SK-N-MC (cell line): ENCODE results near the gene TLE4.

Experiments
- EZH2 ChIP-seq: fragments of 200-600 bp; sonication (generic); IDR thresholded peaks from one replicate; pipeline ENCODE4 v1.6.1; 2017; ENCODE audit warnings: antibody characterized with exemption
- FOXP2 ChIP-seq: optimal IDR thresholded peaks from 2 replicates; pipeline ENCODE3; 2011; ENCODE audit warnings: mild to moderate bottlenecking, moderate library complexity; ENCODE audit not compliant: insufficient read depth; ENCODE audit errors: extremely low read length, control extremely low read depth
- POLR2AphosphoS5 ChIP-seq: IDR thresholded peaks from 2 replicates; pipeline ENCODE4 v1.6.1; 2012; ENCODE audit warnings: mild to moderate bottlenecking, low read depth, low read length, borderline replicate concordance

GRCh38 chr9:79555474-79556089, 16.2 kb upstream of the TLE4 start:
- TF ChIP-seq EZH2 (no peak), POLR2AphosphoS5 (no peak), FOXP2 (no peak)
